Measurements from ENCODE around the gene PRELID1.

Gene PRELID1

GRCh38 chr5:177334781-177335700 lies 31.4 kb downstream of the PRELID1 start:
- ATAC-seq (ENCODE audit: low read depth) (no peak), DNase-seq (ENCODE audit: low spot score) (no peak)
- H3K4me1 ChIP-seq (ENCODE audit: insufficient read depth, poor library complexity, severe bottlenecking) = no peaks in the 10 kb centered on the region
- peaks cover 86% of the 10 kb centered on the region for H3K36me3 ChIP-seq (ENCODE audit: low read depth)
- no peak for TF ChIP-seq CTCF (IDR thresholded peaks at IDR 0.05; ENCODE audit: poor library complexity, severe bottlenecking)
- H3K9me3 ChIP-seq (ENCODE audit: severe bottlenecking) = no peaks in the 10 kb centered on the region
- no peaks in the 10 kb centered on the region for H3K27me3 ChIP-seq (ENCODE audit: insufficient read depth, poor library complexity, severe bottlenecking)
- no peak overlapping the region for H3K27ac ChIP-seq (ENCODE audit: poor library complexity, severe bottlenecking)
- H3K4me3 ChIP-seq (ENCODE audit: severe bottlenecking) = no peak overlapping the region

- Histone ChIP-seq H3K27me3 (ENCODE audit: insufficient read depth, poor library complexity, severe bottlenecking) (no peaks in the 10 kb centered on the region), H3K36me3 (ENCODE audit: low read depth) (peaks cover 86% of the 10 kb centered on the region), H3K9me3 (ENCODE audit: severe bottlenecking) (no peaks in the 10 kb centered on the region), H3K4me3 (ENCODE audit: severe bottlenecking) (no peak overlapping the region), H3K27ac (ENCODE audit: poor library complexity, severe bottlenecking) (no peak overlapping the region), H3K4me1 (ENCODE audit: insufficient read depth, poor library complexity, severe bottlenecking) (no peaks in the 10 kb centered on the region)
- ATAC-seq (ENCODE audit: low read depth) = no peak
- no peak for TF ChIP-seq CTCF (IDR thresholded peaks at IDR 0.05; ENCODE audit: poor library complexity, severe bottlenecking)
- DNase-seq (ENCODE audit: low spot score) = no peak
Measured at GRCh38 chr5:177335701-177336065, 32.1 kb downstream of the PRELID1 start.

- H3K9me3 ChIP-seq (ENCODE audit: severe bottlenecking) = no peaks in the 10 kb centered on the region
- no peak overlapping the region for H3K4me3 ChIP-seq (ENCODE audit: severe bottlenecking)
- DNase-seq (ENCODE audit: low spot score) (no peak), ATAC-seq (ENCODE audit: low read depth) (peak; percentile 55)
- TF ChIP-seq CTCF (IDR thresholded peaks at IDR 0.05; ENCODE audit: poor library complexity, severe bottlenecking) = peak; percentile 19
- H3K27ac ChIP-seq (ENCODE audit: poor library complexity, severe bottlenecking) = no peak overlapping the region
- H3K36me3 ChIP-seq (ENCODE audit: low read depth) = peaks cover 87% of the 10 kb centered on the region
- no peaks in the 10 kb centered on the region for H3K4me1 ChIP-seq (ENCODE audit: insufficient read depth, poor library complexity, severe bottlenecking)
- no peaks in the 10 kb centered on the region for H3K27me3 ChIP-seq (ENCODE audit: insufficient read depth, poor library complexity, severe bottlenecking)
Measured at GRCh38 chr5:177336112-177336511, 32.5 kb downstream of the PRELID1 start.

- peaks cover 88% of the 10 kb centered on the region for H3K36me3 ChIP-seq (ENCODE audit: low read depth)
- no peaks in the 10 kb centered on the region for H3K27me3 ChIP-seq (ENCODE audit: insufficient read depth, poor library complexity, severe bottlenecking)
- no peak for ATAC-seq (ENCODE audit: low read depth)
- H3K9me3 ChIP-seq (ENCODE audit: severe bottlenecking) = no peaks in the 10 kb centered on the region
- no peak overlapping the region for H3K4me3 ChIP-seq (ENCODE audit: severe bottlenecking)
- no peak for DNase-seq (ENCODE audit: low spot score)
- no peak for TF ChIP-seq CTCF (IDR thresholded peaks at IDR 0.05; ENCODE audit: poor library complexity, severe bottlenecking)
- no peaks in the 10 kb centered on the region for H3K4me1 ChIP-seq (ENCODE audit: insufficient read depth, poor library complexity, severe bottlenecking)
- no peak overlapping the region for H3K27ac ChIP-seq (ENCODE audit: poor library complexity, severe bottlenecking)
Measured at GRCh38 chr5:177336603-177337494, 33.2 kb downstream of the PRELID1 start.
